HG03103 (cell line): ENCODE results near the gene GRK5.

Source experiments
- ATAC-seq: cut with Tn5 transposase; IDR thresholded peaks from one replicate; pipeline ENCODE4 v1.9.1; 2021; ENCODE audit warnings: low read depth; ENCODE audit not compliant: unreplicated experiment

The GRK5 gene

DNA sequence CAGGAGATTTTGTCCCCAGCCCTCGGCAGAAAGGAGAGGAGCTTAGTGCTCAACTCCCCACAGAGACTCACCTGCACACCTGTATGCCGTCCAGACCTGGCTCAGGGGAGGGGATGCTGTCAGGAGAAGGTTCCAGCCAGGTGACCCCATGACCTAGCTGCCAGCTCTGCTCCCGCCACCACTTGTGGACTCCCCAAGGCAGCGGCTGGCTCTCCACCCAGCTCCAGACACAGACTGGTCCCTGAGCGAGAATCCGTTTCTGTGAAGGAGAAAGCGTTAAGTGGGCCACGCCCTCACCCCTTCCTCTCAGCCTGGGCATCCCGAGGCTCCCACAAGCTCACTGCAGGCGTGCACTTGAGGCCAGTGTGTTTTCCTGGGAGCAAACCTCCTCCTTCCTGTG is 258.7 kb downstream of the GRK5 start:
- ATAC-seq, result no peak

DNA sequence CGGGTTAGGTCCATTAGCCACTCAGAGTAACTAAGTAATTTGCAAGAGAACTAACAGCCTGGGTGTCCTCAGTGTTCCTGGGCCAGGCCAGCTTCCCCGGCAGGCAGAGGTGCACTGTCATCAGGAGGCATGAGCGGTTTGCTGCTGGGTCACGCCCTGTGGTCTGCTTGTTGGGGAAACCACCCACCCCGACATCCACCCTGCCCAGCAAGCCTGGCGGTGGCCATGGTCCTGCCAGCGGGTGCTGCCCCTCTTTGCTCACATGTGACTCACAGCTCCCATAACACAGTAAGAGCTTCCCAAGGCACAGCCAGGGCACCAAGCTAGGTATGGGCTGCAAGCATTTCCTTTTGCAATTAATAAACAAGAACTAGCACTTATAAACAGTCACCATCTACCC is 259.3 kb downstream of the GRK5 start:
- ATAC-seq, result no peak

DNA sequence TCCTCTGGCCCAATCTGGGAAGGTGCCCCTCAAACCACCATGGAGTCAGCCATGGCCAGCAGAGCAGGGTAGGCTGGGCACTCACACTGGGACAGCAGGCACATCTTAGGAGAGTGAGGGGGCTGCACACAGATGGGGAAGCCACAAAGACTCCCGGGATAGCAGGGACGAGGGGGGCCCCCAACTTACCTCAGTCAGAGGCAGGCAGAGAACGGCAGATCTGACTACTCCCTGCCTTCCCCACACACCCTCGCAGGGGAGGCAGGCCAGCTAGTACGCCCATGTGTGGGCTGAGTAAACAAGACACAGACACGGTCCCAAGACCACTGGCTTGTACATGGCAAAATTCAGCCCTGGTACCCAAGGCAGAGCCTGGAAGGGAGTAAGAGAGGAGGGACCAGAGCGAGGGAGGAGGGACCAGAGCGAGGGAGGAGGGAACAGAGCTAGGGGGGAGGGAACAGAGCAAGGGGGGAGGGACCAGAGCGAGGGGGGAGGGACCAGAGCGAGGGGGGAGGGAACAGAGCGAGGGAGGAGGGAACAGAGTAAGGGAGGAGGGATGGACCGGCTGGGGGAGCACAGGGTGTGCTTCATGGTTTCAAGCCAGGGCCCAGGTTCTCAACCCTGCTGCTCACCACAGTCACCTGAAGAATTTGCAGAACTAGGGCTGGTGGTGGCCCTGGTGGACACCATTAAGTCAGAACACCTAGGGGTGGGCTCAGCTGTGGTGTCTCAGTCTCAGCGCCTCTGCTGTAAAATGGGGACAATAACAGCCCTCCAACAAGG is 261.4 kb downstream of the GRK5 start:
- no peak for ATAC-seq

DNA sequence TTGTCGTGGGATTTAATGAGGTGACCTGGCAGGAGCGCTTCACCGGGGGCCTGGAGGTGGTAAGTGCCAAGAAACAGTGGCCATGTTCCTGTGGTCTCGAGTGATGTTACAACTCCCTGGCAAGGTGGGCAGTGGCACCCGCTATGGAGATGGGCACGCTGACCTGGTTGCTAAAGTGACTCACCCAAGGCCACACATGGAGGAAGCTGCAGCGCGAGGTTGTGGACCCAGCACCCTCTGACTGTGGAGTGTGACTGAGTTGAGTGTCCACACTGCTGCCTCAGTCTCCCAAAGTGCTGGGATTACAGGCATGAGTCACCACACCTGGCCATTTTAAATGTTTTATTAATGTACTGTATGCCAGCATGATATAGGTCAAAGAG is 261.9 kb downstream of the GRK5 start:
- ATAC-seq, result no peak

DNA sequence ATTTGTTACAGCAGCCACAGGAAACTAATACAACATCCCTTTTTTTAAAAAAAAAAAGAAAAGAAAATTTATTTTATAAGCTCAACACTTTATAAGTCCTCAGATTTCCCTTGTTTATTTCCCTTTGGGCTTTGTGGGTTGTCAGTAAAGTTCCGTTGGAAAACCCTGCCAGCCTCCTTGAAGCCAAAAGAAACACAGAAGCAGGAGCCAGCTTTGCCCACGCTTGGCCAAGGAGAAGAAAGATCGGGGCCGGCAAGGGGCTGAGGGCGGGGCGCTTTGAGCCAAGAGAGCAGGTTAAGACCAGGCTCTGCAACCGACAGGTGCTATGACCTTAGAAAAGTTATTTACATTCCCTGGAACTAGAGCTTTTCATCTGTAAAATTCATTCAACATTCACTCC is 262.5 kb downstream of the GRK5 start:
- ATAC-seq, result no peak

DNA sequence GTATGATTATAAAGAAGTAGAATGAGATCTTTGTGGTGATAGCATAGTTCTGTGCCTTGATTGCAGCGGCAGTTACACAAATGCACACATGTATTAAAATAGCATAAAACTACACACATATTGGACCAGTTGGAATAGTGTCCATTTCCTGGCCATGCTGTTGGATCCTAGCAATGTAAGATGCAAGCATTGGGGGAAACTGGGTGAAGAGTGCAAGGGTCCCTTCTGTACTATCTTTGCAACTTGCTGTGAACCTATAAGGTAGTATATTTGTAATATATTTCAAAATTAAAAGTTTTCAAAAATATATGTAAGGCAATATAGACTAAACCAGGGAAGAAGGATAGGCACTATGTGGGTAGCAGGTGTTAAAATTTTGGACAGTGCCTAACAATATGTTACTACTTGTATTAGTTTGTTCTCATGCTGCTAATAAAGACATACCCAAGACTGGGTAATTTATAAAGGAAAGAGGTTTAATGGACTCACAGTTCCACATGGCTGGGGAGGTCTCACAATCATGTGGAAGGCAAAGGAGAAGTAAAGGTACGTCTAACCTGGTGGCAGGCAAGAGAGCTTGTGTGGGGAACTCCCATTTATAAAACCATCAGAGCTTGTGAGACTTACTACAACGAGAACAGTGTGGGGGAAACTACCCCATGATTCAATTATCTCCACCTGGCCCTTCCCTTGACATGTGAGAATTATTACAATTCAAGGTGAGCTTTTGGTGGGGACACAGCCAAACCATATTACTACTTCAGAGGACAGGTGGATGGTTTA is 263.7 kb downstream of the GRK5 start:
- no peak for ATAC-seq

DNA sequence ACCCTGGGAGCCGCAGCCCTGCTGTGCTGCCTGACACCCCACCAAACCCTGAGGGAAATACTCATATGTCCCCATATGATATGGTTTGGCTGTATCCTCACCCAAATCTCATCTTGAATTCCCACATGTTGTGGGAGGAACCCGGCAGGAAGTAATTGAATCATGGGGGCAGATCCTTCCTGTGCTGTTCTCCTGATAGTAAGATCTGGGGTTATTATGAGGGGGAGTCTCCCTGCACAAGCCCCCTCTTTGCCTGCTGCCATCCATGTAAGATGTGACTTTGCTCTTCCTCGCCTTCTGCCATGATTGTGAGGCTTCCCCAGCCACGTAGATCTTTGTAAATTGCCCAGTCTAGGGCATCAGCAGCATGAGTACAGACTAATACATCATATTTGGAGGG is 266.4 kb downstream of the GRK5 start:
- no peak for ATAC-seq

DNA sequence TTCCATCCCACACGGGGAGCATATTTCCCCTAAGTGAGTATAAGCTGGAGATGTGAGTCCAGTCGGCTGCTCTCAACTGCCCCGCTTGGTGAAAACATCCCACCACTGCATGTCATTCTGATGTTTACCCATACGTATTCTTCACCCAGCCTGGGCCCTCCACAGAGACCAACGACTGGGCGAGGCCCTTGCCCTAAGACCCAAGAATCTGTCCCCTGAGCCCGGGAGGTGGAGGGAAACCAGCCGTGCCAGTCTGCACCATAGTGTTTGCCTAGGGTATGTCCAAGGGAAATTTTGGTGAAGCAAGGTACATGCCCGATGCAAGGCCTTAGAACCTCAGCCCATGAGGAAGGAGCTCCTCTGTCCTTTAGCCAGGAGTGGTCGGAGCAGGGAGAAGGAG is 267.2 kb downstream of the GRK5 start:
- ATAC-seq, result no peak

DNA sequence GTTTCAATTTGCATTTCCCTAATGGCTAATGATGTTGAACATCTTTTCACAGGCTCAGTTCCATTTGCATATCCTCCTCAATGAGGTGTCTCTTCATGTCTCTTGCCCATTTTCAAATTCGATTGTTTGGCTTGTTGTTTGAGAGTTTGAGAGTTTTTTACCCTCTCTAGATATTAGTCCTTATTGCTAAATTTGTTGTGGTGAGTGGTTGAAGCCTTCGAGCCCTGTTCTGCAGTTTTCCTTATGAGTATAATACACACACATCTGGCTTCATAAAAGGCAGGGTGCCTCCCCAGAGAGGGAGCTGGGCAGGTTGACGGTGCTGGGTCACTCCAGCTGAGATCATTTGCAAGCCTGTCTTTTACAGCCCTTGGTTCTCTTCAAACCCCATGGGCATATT is 270.1 kb downstream of the GRK5 start:
- peak; percentile 37 for ATAC-seq

DNA sequence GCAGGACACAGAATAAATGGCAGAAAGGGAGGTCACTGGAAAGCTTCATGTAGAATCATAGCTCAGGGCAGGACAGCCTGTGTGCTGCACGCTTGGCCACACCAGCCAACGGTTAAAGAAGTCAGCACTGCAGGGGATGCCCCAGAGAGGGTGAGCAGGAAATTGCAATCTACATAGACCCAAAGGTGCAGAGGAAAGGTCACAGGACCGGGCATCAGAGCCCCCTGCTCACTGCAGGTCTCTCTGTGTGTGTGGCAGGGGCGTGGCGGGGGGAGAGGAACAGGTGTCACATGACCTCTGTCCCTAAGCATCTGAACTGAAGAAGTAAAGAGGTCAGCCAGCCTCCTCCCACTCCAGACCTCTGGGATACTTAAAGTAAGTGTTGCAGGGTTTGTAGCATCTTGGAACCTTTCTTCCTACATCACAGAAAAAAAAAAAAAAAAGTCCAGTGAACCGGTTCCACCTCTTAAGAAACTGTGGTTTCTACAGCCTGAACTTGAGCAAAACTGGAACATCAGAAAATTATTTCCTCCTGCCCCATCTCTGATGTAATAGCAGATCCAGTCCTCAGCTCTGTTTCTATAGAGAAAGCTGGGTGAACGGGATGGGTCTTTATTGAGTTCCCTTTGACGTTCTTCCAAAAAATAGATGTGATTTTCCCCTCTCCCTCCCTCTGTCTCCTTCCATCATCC is 270.9 kb downstream of the GRK5 start:
- peak; percentile 79 for ATAC-seq

DNA sequence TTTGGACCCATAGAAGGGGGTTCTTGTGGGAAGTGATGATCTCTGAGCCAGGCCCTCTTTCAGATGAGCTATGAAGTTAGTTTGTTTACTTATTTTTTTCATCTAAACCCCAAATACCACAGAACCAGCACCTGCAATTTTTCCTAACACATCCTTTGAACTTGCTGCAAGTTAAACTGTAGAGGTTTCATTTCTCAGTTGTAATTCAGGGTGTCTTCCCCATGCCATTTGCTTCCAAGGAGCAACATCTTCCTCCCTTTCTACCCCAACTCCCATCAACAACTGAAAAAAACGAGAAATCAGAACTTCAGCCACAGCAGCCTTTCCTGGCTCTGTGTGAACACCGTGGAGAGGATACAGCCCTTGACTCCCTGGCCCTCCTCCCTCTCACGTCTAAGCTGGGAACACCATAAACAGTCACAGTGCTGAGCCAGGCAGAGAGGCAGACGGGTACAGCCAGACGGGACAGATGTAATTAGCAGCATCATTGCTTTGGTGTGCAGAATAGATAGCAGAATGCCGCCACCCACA is 271.5 kb downstream of the GRK5 start:
- ATAC-seq, result no peak

DNA sequence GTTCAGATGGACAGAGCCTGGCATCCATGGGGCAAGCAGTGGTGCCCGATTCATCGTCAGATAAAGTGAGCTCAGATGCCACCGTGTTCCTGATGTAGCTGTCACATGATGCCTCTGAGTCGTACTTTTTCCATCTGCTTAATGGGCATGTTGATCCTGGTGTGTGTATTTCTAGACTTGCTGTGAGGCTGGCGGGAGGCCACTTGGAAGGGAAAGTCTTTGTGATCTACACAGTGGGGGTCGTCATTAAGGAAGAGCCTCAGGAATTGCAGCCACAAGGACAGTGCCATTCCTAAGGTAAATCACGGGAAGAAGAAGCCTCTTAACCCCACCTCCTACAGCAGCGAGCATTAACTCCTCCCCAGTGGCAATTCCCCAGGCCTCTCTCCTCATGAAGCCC is 272.2 kb downstream of the GRK5 start:
- no peak for ATAC-seq

DNA sequence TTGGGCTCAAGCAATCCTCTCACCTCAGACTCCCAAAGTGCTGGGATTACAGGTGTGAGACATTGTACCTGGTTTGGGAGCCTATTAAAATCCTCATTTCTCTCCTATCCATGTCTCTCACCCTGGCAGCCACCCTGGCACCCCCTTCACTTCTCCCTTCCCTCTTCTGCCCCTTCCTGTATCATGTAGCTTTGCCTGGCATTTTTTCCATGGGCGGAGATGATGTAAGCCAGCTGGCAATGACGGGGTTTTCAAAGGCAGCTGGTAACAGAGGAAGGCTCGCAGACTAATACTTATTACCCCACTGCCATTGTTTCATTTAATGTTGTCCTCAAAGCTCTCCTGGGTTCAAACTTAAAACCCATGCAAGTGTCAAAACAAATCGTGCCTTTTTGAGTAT is 273.3 kb downstream of the GRK5 start:
- no peak for ATAC-seq

DNA sequence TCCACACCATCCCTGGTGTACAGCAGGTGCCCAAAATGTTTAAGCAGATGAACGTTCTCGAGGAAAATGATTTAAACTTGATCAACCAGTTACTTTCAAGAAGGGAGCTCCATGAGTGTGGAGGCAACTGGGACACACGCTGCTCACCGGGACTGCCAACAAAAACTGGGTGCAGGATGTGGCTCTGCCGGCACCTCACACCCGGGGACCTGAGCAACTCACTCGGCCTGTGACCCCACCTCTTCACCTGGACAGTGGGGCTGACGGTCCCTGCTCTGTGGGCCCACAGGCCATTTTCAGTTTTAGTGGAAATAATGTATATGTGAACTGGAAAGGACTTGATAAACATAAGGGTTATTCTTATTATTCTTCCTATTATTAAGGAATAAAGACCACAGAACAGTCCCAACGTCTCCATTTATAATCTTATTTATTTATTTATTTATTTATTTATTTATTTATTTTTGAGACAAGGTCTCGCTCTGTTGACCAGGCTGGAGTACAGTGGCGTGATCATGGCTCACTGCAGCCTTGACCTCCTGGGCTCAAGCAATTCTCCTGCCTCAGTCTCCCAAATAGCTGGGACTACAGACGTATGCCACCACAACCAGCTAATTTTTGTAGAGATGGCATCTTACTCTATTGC is 274.5 kb downstream of the GRK5 start:
- ATAC-seq, result no peak

DNA sequence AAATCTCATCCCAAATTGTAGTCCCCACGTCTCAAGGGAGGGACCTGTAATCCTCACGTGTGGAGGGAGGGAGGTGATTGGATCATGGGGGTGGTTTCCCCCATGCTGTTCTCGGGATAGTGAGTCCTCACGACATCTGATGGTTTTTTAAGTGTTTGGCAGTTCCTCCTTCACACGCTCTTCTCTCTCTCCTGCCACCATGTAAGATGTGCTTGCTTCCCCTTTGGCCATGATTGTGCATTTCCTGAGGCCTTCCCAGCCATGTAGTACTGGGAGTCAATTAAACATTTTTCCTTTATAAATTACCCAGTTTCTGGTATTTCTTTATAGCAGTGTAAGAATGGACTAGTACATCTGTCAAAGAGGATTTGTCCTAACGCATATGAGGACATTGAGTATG is 275.6 kb downstream of the GRK5 start:
- no peak for ATAC-seq

DNA sequence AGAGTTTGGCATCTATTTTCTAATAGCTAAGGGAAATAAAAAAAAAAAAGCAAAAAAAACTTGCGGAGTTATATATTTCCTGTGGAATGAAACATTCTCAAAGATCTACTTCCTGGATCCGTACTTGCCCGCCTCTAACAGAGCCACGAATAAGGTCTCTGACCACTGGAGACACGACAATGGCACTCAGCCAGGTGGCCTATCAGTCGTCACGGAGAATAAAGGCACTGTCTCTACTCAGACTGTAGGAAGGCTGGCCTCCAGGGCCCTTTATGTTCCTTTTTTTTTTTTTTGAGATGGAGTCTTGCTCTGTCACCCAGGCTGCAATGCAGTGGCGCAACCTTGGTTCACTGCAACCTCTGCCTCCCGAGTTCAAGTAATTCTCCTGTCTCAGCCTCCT is 276.5 kb downstream of the GRK5 start:
- ATAC-seq, result no peak

DNA sequence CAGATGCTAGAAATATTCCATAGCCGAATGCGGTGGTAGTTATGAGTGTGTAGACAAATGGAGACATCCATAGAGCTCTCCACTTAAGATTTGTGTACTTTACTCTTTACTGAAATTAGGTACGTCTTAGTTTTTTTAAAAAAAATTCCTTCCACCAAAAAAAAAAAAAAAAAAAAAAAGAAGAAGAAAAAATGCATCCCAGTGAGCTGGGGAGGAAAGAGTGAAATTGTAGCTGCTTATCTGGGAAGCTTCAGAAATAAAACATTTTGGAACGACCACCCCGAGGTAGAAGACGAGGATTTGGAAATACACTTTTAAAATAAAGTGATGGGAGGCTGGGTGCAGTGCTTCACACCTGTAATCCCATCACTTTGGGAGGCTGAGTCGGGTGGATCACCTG is 281.3 kb downstream of the GRK5 start:
- no peak for ATAC-seq

DNA sequence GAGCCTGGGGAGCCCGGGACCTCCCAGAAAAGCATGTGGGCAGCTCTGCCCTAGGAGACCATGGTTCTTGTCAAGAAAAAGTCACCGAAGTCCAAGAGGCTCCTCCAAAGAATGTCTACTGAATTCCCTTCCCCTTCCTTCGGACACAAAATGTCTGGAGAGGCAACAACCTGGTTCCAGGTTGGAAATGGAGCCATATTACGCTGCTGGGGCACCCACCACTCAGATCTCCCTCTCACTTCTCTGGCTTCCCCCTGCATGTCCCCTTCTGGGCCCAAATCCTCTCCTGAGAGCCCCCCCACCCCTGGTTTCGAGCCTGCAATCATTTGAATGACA is 282.6 kb downstream of the GRK5 start:
- ATAC-seq, result no peak

DNA sequence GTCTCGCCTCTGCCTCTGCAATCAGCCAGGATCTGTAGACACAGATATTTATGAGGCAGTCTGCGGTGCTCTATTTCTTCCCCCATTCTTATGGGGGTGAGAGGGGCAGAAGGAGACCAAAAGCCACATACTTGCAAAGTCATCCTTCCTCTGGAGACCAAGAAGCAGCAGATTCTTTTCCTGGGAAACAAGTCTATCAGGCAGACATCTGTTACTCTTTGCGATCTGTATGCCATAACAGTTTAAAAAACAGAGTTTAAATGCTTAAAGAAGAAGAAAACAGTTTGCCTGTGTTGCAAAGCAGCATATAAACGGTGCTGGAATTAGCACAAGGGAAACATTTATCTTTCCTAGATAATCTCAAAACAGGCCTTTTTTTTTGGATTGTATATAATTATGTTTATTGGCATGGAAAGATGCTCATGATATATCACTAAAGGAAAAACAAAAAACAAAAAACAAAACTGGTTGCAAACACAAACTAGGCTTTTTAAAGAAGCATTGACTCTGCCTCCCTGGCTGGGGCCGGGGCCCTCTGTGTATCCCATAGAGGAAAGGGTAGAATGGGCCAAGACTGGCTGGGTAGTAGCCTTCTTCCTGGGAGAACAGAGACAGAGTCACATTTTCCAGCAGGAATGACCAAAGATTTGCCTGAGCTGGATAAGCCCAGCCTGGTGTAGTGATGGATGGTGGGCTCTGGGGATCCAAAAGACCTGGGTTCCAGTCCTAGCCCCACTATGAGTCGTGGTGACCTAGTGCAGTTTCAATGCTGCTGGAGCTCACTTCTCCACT is 284.8 kb downstream of the GRK5 start:
- ATAC-seq, result no peak

DNA sequence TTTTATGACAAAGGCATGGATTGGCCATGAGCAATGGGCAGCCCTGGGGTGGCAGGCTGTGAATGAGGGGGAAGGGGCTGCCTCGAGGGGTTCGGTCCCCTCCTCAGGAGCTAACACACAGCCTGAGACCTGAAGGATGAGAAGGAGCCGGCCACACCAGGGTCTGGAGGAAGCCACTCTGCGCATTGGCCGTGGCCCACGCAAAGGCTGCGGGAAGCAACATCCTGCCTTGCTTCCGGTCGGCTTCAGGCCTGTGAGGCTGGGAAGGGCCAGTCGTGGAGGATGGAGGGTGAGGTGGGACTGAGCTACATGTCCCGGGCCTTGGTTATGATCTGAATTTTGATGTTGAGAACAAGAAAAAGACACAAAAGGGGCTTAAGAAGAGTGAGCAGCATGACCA is 285.8 kb downstream of the GRK5 start:
- ATAC-seq, result no peak
